ENCODE results near the gene ZNF79. TPM values are rescaled to one million over a fixed set of nuclear protein-coding genes. Genes with fewer than 3 reads are reported as not detected.
A peak's percentile ranks its signal among the peaks of the same experiment; 100 is the strongest.

The ZNF79 gene
- 8.3 TPM for total RNA-seq
- long read RNA-seq, partial matches to known transcripts = 0 of 2 reads
- long read RNA-seq, other reads (novel, unspliced or antisense) = 2 of 2 reads

- Histone ChIP-seq H3K27me3 (no peaks in the 10 kb centered on the region), H3K9me3 (no peaks in the 10 kb centered on the region), H3K27ac (peak within 1 kb of the TSS; percentile 91), H3K4me1 (peaks cover 32% of the 10 kb centered on the region), H3K4me3 (peak within 1 kb of the TSS; percentile 84), H3K36me3 (peaks cover 14% of the 10 kb centered on the region)
- intact Hi-C loops (cut with DNase I) = no loop called here
- TF ChIP-seq, protein P1, sequence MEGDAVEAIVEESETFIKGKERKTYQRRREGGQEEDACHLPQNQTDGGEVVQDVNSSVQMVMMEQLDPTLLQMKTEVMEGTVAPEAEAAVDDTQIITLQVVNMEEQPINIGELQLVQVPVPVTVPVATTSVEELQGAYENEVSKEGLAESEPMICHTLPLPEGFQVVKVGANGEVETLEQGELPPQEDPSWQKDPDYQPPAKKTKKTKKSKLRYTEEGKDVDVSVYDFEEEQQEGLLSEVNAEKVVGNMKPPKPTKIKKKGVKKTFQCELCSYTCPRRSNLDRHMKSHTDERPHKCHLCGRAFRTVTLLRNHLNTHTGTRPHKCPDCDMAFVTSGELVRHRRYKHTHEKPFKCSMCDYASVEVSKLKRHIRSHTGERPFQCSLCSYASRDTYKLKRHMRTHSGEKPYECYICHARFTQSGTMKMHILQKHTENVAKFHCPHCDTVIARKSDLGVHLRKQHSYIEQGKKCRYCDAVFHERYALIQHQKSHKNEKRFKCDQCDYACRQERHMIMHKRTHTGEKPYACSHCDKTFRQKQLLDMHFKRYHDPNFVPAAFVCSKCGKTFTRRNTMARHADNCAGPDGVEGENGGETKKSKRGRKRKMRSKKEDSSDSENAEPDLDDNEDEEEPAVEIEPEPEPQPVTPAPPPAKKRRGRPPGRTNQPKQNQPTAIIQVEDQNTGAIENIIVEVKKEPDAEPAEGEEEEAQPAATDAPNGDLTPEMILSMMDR (IDR thresholded peaks at IDR 0.05) = no peak
- DNase-seq = peak; percentile 97
- ATAC-seq = peak; percentile 98
These were observed at the start of gene ZNF79 for GRCh38 chr9:127423934-127424675. Gene ZNF79, plus strand, starts transcription at chr9:127424382. Its CDS starts 406 bp downstream, at chr9:127424788.

DNA sequence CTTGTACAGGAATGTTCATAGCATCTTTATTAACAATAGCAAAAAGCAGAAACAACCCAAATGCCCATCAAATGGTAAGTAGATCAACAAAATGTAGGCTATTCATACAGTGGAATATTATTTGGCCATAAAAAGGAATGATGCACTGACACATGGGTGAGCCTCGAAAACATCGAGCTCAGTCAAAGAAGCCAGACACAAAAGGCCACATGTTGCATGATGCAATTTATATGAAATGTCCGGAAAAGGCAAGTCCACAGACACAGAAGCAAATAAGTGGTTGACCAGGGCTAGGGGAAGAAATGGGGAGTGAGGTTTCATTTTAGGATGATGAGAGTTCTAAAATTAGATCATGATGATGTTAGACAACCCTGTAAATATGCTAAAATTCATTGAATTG, 43.7 kb upstream of the ZNF79 start:
- no peaks in the 10 kb centered on the region for H3K27me3 ChIP-seq
- ATAC-seq (no peak), DNase-seq (no peak)
- no peaks in the 10 kb centered on the region for H3K4me1 ChIP-seq
- H3K27ac ChIP-seq = no peak overlapping the region
- intact Hi-C loops (cut with DNase I) = no loop called here
- H3K9me3 ChIP-seq = no peaks in the 10 kb centered on the region
- TF ChIP-seq, protein P1 (IDR thresholded peaks at IDR 0.05) = no peak
- H3K4me3 ChIP-seq = no peak overlapping the region
- H3K36me3 ChIP-seq = no peaks in the 10 kb centered on the region

DNA sequence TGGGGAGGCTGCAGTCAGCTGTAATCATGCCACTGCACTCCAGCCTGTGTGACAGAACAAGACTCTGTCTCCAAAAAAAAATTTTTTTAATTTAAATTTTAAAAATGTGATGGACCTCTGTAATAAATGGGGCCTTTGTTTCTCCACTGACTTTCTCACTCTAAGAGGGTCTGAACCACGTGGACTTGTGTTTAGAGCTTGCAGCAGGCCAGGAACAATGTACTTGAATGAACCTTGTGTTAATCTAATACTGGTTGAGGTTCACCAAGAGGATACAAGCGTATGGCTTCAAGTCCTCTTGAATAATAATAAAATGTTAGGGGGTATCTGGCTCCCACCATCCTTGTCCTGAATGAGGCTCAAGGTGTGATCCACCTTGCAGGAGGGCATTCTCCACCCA, 41.6 kb upstream of the ZNF79 start:
- DNase-seq (no peak), ATAC-seq (no peak)
- Histone ChIP-seq H3K9me3 (no peaks in the 10 kb centered on the region), H3K27me3 (no peaks in the 10 kb centered on the region), H3K36me3 (no peaks in the 10 kb centered on the region), H3K4me1 (no peaks in the 10 kb centered on the region), H3K4me3 (no peak overlapping the region), H3K27ac (no peak overlapping the region)
- TF ChIP-seq, protein P1 (IDR thresholded peaks at IDR 0.05) = no peak
- intact Hi-C loops (cut with DNase I) = no loop called here

DNA sequence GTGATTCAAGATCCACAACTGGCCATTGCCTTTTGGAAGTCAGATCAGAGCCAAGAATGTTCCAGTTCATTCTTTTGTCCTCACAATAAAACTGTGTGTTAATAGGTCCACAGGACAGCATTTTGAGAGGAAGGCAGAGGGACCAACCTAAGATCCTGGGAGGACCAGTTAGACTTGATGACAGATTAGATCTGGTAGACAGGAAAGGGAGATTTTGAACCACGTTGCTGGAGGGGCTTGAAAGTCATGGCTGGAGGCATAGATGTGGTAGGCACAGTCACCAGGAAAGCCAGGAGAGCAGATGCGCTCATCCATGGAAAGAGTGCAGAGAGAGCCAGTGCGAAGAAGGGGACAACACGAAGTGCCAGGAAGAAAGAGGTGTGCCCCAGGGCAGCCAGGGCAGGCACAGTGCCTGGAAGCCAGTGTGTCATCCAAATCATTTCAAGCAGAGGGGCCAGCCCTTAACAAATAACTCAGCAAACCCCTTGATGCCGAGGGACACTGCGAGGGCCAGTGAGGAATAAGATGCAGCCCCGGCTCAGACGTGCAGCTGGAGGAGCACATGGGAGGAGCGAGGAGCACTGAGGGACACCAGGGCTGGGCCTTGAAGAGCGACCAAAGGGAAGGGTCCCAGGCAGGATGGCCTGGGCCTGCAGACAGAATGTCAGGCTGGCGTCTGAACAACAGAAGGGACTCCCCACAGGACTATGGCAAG, 40.0 kb upstream of the ZNF79 start:
- no peaks in the 10 kb centered on the region for H3K36me3 ChIP-seq
- H3K4me1 ChIP-seq = no peaks in the 10 kb centered on the region
- peak; percentile 51 for DNase-seq
- intact Hi-C loops (cut with DNase I) = no loop called here
- H3K27ac ChIP-seq = no peak overlapping the region
- TF ChIP-seq, protein P1 (IDR thresholded peaks at IDR 0.05) = no peak
- H3K9me3 ChIP-seq = no peaks in the 10 kb centered on the region
- H3K27me3 ChIP-seq = no peaks in the 10 kb centered on the region
- H3K4me3 ChIP-seq = no peak overlapping the region
- ATAC-seq = no peak

- no peaks in the 10 kb centered on the region for H3K27me3 ChIP-seq
- no peaks in the 10 kb centered on the region for H3K36me3 ChIP-seq
- H3K27ac ChIP-seq = no peak overlapping the region
- H3K4me1 ChIP-seq = no peaks in the 10 kb centered on the region
- no peaks in the 10 kb centered on the region for H3K9me3 ChIP-seq
- ATAC-seq = no peak
- peak; percentile 40 for DNase-seq
- TF ChIP-seq, protein P1 (IDR thresholded peaks at IDR 0.05) = no peak
- H3K4me3 ChIP-seq = no peak overlapping the region
- intact Hi-C loops (cut with DNase I) = no loop called here
These were observed 39.3 kb upstream of the ZNF79 start for GRCh38 chr9:127384901-127385300.

All from upper lobe of right lung (tissue), 1 donor.